OCI-LY3 (cell line): ENCODE data around the gene EXO1.

Experiments used
- H2AFZ ChIP-seq: fragments of 200-600, 300-600 bp; shearing (Covaris generic); 2 replicates; pipeline ENCODE4 v1.6.0; 2014; ENCODE audit warnings: antibody characterized with exemption, low read depth, low read length
- H3K27ac ChIP-seq: fragments of 200-600, 300-600 bp; sonication (generic); 2 replicates; pipeline ENCODE4 v1.5.1; 2014; ENCODE audit warnings: mild to moderate bottlenecking, low read length, moderate library complexity, mixed read lengths
- H3K27me3 ChIP-seq: fragments of 200-600, 300-600 bp; sonication (generic); 2 replicates; pipeline ENCODE4 v1.6.1; 2014; ENCODE audit warnings: low read depth, low read length, mixed read lengths
- H3K36me3 ChIP-seq: fragments of 200-600, 300-600 bp; sonication (generic); replicated peaks from 2 replicates; pipeline ENCODE3; 2014; ENCODE audit warnings: low read depth, low read length, mixed read lengths
- H3K4me1 ChIP-seq: fragments of 300-600, 200-600 bp; sonication (generic); 2 replicates; pipeline ENCODE4 v1.6.1; 2014; ENCODE audit warnings: low read length, mixed read lengths
- H3K4me2 ChIP-seq: fragments of 200-600, 300-600 bp; sonication (generic); 2 replicates; pipeline ENCODE4 v1.6.1; 2014; ENCODE audit warnings: low read length, mixed read lengths
- H3K4me3 ChIP-seq: fragments of 300-600, 200-600 bp; sonication (generic); 2 replicates; pipeline ENCODE4 v1.5.1; 2014; ENCODE audit warnings: antibody characterized with exemption, mild to moderate bottlenecking, low read length, moderate library complexity
- H3K79me2 ChIP-seq: fragments of 300-600, 200-600 bp; shearing (Covaris generic); 2 replicates; pipeline ENCODE4 v1.6.1; 2014; ENCODE audit warnings: mild to moderate bottlenecking, low read length, mixed read lengths
- H3K9ac ChIP-seq: fragments of 300-600, 200-600 bp; shearing (Covaris generic); 2 replicates; pipeline ENCODE4 v1.6.0; 2014; ENCODE audit warnings: mild to moderate bottlenecking, low read length, moderate library complexity
- H3K9me3 ChIP-seq: fragments of 200-600, 300-600 bp; shearing (Covaris generic); 2 replicates; pipeline ENCODE4 v1.6.1; 2014; ENCODE audit warnings: low read length, mixed read lengths; ENCODE audit not compliant: insufficient read depth
- H4K20me1 ChIP-seq: fragments of 200-600, 300-600 bp; sonication (generic); 2 replicates; pipeline ENCODE4 v1.6.1; 2016; ENCODE audit warnings: low read length, mixed read lengths; ENCODE audit not compliant: insufficient read depth
- EZH2phosphoT487 ChIP-seq: fragments of 200-600 bp; shearing (Covaris generic); IDR thresholded peaks from 2 replicates; pipeline ENCODE4 v1.6.1; 2018; ENCODE audit warnings: antibody characterized with exemption, mixed run types, low read depth
- TF ChIP-seq, protein P1 (sequence below): fragments of 200-600, 300-600 bp; sonication (generic); IDR thresholded peaks from 2 replicates; pipeline ENCODE4 v1.5.1; 2014; ENCODE audit warnings: antibody characterized with exemption, low read length, low read depth

EXO1 gene

DNA sequence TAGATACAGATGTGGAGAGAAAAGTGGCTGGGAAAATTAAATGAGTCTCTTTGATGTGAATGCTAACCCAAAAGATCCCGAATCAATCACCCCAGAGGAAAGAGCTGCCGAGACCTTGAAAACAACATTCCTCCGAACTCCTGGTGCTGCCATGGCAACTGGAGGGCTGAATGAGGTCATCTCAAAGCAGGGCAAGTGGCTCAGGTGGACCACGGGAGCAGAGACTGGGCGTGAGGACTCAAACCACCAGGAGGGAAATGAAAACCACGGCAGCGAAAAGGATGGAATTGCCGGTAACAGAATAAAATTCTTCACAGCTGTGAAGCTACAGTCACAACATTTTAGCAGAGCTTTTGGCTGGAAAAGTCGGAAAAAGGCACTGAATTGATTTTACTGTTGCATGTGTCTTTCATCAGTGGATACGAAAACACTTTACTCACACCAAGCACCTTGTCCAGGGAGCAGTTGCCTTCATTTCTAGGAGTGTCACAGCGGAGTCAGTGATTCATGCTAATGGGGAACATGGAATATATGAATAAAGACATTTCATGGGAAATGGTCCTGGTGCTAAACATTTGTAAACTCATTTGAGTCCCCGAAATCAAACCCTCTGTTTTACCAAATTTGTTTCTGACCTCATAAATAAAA is 86.3 kb downstream of the EXO1 start:
- H3K27ac ChIP-seq: no peak overlapping the region
- H3K4me1 ChIP-seq: no peaks in the 10 kb centered on the region
- no peak overlapping the region for H3K9ac ChIP-seq
- no peaks in the 10 kb centered on the region for H3K79me2 ChIP-seq
- no peaks in the 10 kb centered on the region for H3K36me3 ChIP-seq
- H3K9me3 ChIP-seq: peaks cover 6% of the 10 kb centered on the region; the same call in 1 of the 2 replicates
- TF ChIP-seq, protein P1, sequence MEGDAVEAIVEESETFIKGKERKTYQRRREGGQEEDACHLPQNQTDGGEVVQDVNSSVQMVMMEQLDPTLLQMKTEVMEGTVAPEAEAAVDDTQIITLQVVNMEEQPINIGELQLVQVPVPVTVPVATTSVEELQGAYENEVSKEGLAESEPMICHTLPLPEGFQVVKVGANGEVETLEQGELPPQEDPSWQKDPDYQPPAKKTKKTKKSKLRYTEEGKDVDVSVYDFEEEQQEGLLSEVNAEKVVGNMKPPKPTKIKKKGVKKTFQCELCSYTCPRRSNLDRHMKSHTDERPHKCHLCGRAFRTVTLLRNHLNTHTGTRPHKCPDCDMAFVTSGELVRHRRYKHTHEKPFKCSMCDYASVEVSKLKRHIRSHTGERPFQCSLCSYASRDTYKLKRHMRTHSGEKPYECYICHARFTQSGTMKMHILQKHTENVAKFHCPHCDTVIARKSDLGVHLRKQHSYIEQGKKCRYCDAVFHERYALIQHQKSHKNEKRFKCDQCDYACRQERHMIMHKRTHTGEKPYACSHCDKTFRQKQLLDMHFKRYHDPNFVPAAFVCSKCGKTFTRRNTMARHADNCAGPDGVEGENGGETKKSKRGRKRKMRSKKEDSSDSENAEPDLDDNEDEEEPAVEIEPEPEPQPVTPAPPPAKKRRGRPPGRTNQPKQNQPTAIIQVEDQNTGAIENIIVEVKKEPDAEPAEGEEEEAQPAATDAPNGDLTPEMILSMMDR: no peak
- no peak for TF ChIP-seq EZH2phosphoT487
- H3K4me2 ChIP-seq: no peak overlapping the region
- H4K20me1 ChIP-seq: no peaks in the 10 kb centered on the region
- H3K27me3 ChIP-seq: peaks cover 3% of the 10 kb centered on the region
- no peak overlapping the region for H3K4me3 ChIP-seq
- H2AFZ ChIP-seq: no peak overlapping the region

DNA sequence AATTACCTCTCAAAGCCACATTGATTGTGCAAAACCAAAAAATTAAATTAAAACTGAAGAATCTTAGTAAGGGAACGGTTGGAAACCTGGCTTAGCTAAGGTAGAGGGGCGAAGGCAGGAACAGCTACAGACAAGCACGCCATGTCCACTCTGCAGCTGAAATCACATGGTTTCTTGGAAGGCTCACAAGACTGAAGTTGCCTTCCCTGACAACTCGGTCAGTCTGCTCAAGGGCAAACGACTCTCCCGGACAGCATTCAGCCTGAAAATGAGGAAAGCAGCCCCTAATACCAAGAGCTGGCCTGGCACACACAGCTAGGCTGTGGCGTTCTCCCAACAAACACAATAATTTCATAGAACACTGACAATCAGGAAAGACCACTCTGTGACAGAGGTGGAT is 86.9 kb downstream of the EXO1 start:
- H3K9ac ChIP-seq: no peak overlapping the region
- H3K79me2 ChIP-seq: no peaks in the 10 kb centered on the region
- no peak overlapping the region for H2AFZ ChIP-seq
- H3K27me3 ChIP-seq: peaks cover 3% of the 10 kb centered on the region
- H3K27ac ChIP-seq: no peak overlapping the region
- no peaks in the 10 kb centered on the region for H3K36me3 ChIP-seq
- H3K4me3 ChIP-seq: no peak overlapping the region
- H3K9me3 ChIP-seq: peaks cover 6% of the 10 kb centered on the region; the same call in 1 of the 2 replicates
- no peaks in the 10 kb centered on the region for H4K20me1 ChIP-seq
- no peaks in the 10 kb centered on the region for H3K4me1 ChIP-seq
- TF ChIP-seq, protein P1: no peak
- TF ChIP-seq EZH2phosphoT487: no peak
- no peak overlapping the region for H3K4me2 ChIP-seq
